ENCODE data around the gene R3HDM2. TPM values are rescaled to one million over a fixed set of nuclear protein-coding genes. Genes with fewer than 3 reads are reported as not detected.

The R3HDM2 gene
- total and polyA plus RNA-seq, 2 donors from 2014 or later = 16.5 to 67.3 TPM

- Histone ChIP-seq H3K4me1 (ENCODE audit: control insufficient read depth in 2 of 3, insufficient read depth in 2 of 3, low read depth in 1 of 3, low read length in 3 of 3) (peaks cover 0 to 9% (median 2%) of the 10 kb centered on the region in 3 donors), H3K9me3 (ENCODE audit: control insufficient read depth in 2 of 3, insufficient read depth in 1 of 3, low read length in 3 of 3) (no peaks in the 10 kb centered on the region), H3K4me3 (ENCODE audit: low read length in 3 of 3) (peak overlapping the region; percentile 84 to 87 (median 87)), H3K27ac (ENCODE audit: low read depth in 2 of 2, low read length in 2 of 2) (peak overlapping the region; percentile 93 to 96), H3K36me3 (ENCODE audit: control insufficient read depth in 2 of 3, insufficient read depth in 3 of 3, low read length in 3 of 3) (no peaks in the 10 kb centered on the region), H3K9ac (ENCODE audit: low read length in 3 of 3) (peak overlapping the region; percentile 60 to 99 (median 68)), H3K27me3 (ENCODE audit: control insufficient read depth, insufficient read depth, low read length) (no peaks in the 10 kb centered on the region)
- no peak for FAIRE-seq
- peak in 2 of 5 donors; percentile 32 to 50 for DNase-seq
- intact Hi-C loops (cut with DNase I) = no loop called here
- no peak for TF ChIP-seq CTCF (IDR thresholded peaks at IDR 0.05; ENCODE audit: borderline replicate concordance, extremely low read depth, insufficient read depth)
Observed at GRCh38 chr12:57431654-57432188, 878 bp upstream of the R3HDM2 start.

GRCh38 chr12:57430112-57430930 lies 522 bp downstream of the R3HDM2 start:
- DNase-seq = peak; percentile 38 to 86 (median 67)
- FAIRE-seq = no peak
- Histone ChIP-seq H3K9ac (ENCODE audit: low read length in 3 of 3) (peak overlapping the region; percentile 61 to 99 (median 88)), H3K36me3 (ENCODE audit: control insufficient read depth in 2 of 3, insufficient read depth in 3 of 3, low read length in 3 of 3) (no peaks in the 10 kb centered on the region), H3K4me1 (ENCODE audit: control insufficient read depth in 2 of 3, insufficient read depth in 2 of 3, low read depth in 1 of 3, low read length in 3 of 3) (peaks cover 0 to 9% (median 2%) of the 10 kb centered on the region in 3 donors), H3K27ac (ENCODE audit: low read depth in 2 of 2, low read length in 2 of 2) (peak overlapping the region; percentile 93 to 96), H3K27me3 (ENCODE audit: control insufficient read depth, insufficient read depth, low read length) (no peaks in the 10 kb centered on the region), H3K9me3 (ENCODE audit: control insufficient read depth in 2 of 3, insufficient read depth in 1 of 3, low read length in 3 of 3) (no peaks in the 10 kb centered on the region), H3K4me3 (ENCODE audit: low read length in 3 of 3) (peak overlapping the region; percentile 73 to 84 (median 76))
- intact Hi-C loops (cut with DNase I) = no loop called here
- no peak for TF ChIP-seq CTCF (IDR thresholded peaks at IDR 0.05; ENCODE audit: borderline replicate concordance, extremely low read depth, insufficient read depth)

- peaks cover 0 to under 1% (median 0%) of the 10 kb centered on the region in 3 donors for H3K36me3 ChIP-seq (ENCODE audit: control insufficient read depth in 2 of 3, insufficient read depth in 3 of 3, low read length in 3 of 3)
- H3K27me3 ChIP-seq (ENCODE audit: control insufficient read depth, insufficient read depth, low read length) = no peaks in the 10 kb centered on the region
- no peak for TF ChIP-seq CTCF (IDR thresholded peaks at IDR 0.05; ENCODE audit: borderline replicate concordance, extremely low read depth, insufficient read depth)
- H3K4me1 ChIP-seq (ENCODE audit: control insufficient read depth in 2 of 3, insufficient read depth in 2 of 3, low read depth in 1 of 3, low read length in 3 of 3) = peaks cover 0 to 7% (median 2%) of the 10 kb centered on the region in 3 donors
- intact Hi-C loops (cut with DNase I) = no loop called here
- peak overlapping the region; percentile 73 to 80 (median 76) for H3K4me3 ChIP-seq (ENCODE audit: low read length in 3 of 3)
- FAIRE-seq (no peak), DNase-seq (peak in 1 of 5 donors; percentile 48)
- H3K9me3 ChIP-seq (ENCODE audit: control insufficient read depth in 2 of 3, insufficient read depth in 1 of 3, low read length in 3 of 3) = no peaks in the 10 kb centered on the region
- peak overlapping the region; percentile 61 to 88 (median 84) for H3K9ac ChIP-seq (ENCODE audit: low read length in 3 of 3)
- peak overlapping the region; percentile 75 to 93 for H3K27ac ChIP-seq (ENCODE audit: low read depth in 2 of 2, low read length in 2 of 2)
Observed at GRCh38 chr12:57429473-57430111, 1.3 kb downstream of the R3HDM2 start.
